HG03139 (cell line): Measurements from ENCODE around the gene PPP2R2C.

ENCODE experiments used
- ATAC-seq: cut with Tn5 transposase; IDR thresholded peaks from one replicate; pipeline ENCODE4 v1.9.1; 2021; ENCODE audit not compliant: unreplicated experiment

Gene PPP2R2C

DNA sequence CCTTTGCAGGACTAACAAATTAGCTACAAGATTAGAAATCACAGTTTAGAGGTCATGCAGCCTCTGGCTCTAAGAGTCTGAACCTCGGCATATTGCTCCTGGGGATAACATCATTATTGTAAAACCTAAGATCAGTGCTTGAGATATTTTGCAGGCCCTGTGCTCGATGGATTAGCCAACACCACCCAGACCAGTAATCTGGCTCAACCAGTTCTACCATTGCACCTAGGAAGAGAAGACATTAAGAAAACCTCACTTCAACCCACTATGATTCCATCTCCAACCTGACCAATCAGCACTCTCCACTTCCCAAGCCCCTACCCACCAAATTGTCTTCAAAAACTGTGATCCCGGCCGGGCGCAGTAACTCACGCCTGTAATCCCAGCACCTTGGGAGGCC lies 159.2 kb downstream of the PPP2R2C start:
- ATAC-seq, result no peak

DNA sequence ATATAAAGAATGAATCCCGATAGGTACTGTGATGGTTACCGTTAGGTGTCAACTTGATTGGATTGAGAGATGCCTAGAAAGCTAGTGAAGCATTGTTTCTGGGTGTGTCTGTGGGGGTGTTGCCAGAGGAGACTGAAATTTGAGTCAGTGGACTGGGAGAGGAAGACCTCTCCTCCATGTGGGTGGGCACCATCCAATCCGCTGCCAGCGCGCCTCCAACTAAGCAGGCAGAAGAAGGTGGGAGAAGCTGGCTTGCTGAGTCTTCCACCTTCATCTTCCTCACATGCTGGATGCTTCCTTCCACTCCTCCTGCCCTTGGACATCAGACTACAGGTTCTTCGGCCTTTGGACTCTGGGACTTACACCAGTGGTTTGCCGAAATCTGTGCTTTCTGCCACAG lies 162.6 kb downstream of the PPP2R2C start:
- ATAC-seq, result no peak

DNA sequence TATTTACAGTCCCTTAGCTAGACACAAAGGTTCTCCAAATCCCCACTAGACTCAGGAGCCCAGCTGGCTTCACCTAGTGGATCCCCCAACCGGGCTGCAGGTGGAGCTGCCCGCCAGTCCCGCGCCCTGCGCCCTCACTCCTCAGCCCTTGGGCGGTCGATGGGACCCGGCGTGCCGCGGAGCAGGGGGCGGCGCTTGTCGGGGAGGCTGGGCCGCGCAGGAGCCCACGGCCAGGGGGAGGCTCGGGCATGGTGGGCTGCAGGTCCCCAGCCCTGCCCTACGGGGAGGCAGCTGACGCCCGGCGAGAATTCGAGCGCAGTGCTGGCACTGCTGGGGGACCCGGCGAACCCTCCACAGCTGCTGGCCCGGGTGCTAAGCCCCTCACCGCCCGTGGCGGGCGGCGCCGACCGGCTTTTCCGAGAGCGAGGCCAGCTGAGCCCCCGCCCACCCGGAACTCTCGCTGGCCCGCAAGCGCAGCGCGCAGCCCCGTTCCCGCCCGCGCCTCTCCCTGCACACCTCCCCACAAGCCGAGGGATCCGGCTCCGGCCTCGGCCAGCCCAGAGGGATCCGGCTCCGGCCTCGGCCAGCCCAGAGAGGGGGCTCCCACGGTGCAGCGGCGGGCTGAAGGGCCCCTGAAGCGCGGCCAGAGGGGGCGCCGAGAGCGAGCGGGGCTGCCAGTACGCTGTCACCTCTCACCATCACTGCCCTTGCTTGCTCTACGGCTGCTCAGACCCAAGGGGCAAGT lies 163.3 kb downstream of the PPP2R2C start:
- ATAC-seq, result no peak

DNA sequence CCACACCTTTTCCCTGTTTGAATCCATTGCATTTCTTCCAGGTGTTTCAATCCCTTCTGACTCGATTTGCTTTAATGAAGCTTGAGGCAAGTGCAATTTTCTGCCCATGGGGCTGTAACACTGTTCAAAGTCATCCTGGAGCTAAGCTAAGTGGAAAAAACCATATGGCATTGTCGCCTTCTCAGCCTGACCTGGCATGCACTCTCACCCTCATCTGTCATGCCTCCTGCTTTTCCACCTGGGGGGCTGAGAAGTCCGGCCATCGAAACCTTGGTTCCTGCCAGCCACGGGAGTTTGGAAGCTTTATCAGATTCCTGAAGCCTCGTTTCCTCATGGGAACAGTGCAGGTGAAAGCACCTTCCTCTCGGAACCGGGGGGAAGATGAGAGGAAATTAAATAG lies 164.5 kb downstream of the PPP2R2C start:
- ATAC-seq, result no peak

DNA sequence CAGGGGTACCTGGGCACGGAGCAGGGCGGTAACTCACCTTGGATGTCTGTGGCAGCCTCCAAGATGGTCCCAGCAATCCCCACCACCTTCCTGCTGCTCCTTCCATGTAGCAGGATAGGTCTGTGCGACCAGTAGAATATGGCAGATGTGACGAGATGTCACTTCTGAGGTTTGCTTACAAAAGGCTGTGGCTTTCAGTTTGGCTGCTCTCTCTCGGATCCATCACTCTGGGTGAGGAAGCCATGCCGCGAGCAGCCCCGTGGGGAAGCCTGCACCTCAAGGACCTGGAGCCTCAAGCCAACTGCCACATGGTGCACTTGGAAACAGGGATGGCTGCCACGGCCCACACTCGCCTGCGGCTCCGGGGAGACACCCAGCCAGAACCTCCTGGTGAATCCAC lies 165.2 kb downstream of the PPP2R2C start:
- ATAC-seq, result no peak

DNA sequence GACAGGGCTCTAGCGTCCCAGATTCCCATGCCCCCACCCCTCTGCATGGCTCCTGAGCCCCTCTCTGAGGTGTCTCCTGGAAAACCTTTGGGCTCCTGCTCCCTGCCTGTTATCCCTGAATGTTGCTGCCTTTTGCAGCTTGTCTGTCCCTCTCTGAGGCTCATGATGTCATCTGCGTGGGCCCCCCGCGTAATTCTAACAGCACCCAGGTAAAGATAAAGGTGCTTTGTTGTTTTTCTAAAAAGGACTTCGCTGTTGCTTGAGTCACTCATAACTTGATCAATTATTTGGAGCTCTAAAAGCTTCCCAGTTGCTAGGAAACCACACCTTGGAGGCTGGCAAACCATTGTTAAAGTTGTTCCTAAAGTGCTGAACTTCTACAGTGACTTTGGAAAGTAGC lies 166.1 kb downstream of the PPP2R2C start:
- no peak for ATAC-seq

DNA sequence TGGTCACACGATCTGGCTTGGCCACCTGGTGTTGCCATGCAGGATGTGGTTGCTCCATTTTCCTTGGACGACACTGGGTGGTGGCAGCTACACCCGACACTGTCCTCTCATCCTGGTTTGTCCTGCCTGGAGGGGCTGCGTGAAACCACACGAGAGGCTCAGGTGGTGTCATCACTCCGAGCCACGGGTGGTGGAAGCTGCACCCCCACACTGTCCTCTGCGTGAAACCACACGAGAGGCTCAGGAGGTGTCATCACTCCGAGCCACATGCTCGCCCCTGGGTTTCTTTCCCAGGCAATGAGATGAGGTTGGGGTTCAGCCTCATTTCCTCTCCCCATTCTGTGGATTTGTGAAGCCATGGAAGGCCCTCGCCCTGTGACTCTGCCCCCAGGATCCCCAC lies 168.5 kb downstream of the PPP2R2C start:
- ATAC-seq, result no peak

DNA sequence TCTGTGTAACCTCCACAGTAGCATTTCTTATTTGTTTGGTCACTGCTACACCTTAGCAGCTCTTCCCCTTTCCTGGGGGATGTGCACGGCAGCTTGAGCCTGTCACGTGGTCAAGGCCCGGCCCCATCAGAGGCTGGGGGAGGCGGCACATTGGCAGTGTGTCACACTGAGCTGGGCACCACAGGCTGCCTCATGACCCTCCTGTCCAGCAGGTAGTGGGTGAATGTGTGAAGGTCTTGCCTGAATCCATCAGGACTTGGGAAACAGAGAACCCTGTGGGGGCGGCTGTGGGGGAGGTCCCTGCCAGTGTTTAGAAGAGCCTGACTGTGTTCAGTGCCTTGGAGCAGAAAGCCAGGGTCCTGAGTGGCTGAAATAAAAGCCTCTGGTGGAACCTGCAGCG lies 169.5 kb downstream of the PPP2R2C start:
- ATAC-seq, result no peak

DNA sequence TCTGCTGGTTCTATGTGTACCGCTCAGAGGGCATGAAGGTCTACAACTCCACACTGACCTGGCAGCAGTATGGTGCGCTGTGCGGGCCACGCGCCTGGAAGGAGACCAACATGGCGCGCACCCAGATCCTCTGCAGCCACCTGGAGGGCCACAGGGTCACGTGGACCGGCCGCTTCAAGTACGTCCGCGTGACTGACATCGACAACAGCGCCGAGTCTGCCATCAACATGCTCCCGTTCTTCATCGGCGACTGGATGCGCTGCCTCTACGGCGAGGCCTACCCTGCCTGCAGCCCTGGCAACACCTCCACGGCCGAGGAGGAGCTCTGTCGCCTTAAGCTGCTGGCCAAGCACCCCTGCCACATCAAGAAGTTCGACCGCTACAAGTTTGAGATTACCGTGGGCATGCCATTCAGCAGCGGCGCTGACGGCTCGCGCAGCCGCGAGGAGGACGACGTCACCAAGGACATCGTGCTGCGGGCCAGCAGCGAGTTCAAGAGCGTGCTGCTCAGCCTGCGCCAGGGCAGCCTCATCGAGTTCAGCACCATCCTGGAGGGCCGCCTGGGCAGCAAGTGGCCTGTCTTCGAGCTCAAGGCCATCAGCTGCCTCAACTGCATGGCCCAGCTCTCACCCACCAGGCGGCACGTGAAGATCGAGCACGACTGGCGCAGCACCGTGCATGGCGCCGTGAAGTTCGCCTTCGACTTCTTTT lies 170.5 kb downstream of the PPP2R2C start:
- no peak for ATAC-seq

DNA sequence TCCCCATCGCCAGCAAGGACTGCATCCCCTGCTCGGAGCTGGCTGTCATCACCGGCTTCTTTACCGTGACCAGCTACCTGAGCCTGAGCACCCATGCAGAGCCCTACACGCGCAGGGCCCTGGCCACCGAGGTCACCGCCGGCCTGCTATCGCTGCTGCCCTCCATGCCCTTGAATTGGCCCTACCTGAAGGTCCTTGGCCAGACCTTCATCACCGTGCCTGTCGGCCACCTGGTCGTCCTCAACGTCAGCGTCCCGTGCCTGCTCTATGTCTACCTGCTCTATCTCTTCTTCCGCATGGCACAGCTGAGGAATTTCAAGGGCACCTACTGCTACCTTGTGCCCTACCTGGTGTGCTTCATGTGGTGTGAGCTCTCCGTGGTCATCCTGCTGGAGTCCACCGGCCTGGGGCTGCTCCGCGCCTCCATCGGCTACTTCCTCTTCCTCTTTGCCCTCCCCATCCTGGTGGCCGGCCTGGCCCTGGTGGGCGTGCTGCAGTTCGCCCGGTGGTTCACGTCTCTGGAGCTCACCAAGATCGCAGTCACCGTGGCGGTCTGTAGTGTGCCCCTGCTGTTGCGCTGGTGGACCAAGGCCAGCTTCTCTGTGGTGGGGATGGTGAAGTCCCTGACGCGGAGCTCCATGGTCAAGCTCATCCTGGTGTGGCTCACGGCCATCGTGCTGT lies 171.2 kb downstream of the PPP2R2C start:
- ATAC-seq, result no peak

DNA sequence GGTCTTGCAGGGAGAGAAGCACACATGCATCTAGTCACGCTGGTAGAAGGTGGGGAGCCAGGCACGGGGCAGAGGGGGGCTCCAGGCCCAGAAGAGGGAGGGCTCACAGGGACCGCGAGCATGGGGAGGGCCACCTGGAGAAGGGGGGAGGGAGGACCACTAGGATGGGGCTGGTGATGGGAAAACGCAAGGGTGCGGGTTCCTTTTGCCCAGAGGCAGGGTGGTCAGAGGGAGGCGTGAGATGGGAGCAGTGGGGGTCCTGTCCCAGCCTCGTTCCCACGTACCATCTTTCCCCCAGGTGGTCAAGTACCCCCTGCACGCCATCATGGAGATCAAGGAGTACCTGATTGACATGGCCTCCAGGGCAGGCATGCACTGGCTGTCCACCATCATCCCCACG lies 172.1 kb downstream of the PPP2R2C start:
- no peak for ATAC-seq

DNA sequence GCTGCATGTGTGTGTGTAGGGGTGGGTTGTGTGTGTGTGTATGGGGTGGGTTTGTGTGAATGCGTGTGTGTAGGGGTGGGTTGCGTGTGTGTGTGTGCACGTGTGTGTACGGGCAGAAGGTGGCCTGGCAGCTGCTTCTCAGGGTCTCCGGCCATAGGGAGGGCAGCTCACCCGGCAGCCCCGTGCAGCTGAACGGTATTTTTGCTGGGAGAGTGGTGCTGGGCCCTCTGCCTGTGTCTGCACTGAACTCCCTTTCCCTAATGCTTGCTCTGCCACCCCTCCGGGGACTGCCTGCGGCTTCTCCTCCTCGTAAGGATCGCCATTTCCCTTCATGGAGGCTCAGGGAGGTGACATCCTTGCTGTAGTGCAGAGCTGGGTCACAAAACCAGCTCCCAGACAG lies 172.5 kb downstream of the PPP2R2C start:
- ATAC-seq, result no peak

DNA sequence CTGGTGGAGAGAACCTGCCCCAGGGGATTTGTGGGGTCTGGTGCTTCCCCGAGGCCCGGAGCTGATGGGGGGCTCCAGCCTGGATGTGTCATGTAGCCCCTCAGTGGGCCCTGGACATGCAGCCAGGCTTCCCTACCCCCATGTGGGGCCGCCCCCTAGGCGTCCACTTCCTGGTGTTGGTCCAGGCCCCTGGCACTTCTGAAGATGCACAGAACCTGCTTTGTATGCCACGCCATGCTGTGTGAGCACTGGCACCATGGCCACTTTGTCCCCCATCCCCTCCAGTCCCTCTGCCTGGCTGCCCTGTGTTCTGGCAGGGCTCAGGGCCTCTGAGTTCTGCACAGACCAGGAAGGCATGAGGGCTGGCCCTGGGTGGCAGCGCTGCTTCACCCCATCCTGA lies 173.6 kb downstream of the PPP2R2C start:
- no peak for ATAC-seq

DNA sequence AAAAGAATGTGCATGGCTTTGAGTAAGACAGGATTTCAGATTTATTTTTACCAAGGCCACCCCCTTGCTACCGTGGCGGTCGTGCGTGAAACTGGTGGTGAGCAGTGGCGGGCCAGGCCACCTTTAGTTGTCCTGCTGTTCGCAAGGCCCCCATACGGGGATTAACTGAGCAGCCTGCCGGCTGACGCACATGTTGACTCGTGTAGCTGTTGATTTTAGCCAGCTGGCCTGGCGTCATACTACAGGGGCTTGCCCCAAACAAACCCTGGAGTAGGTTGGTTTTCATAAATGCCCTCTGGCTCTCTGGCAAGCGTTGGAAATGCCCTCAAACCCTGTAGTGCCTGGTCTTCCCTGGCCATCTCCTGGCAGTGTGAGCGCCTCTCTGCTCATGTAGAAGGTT lies 174.4 kb downstream of the PPP2R2C start:
- ATAC-seq, result no peak

DNA sequence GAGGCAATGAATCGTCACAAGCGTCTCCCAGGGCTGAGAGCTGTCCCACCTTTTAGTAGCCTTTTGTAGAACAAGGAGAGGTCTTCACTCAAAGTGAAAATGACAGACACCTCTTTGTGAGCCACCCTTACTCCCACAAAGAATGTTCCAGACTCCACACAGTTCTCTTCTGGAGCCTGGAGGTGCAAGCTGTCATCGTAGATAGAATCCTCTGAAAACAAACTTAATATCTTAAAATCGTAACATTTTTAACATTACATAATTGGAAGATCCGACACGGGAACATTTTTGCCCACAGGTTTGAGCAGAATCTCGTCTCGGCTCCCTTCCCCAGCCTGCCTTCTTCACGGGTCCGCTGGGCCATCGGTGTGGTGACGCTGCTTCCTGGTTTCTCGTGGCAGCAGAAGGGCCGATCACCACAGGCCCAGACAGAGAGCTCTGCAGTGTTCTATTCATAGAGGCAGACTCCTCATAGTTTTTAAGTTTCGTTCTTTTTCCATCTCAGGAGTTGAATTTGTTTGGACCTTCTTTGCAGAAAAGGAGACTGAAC lies 175.1 kb downstream of the PPP2R2C start:
- no peak for ATAC-seq

DNA sequence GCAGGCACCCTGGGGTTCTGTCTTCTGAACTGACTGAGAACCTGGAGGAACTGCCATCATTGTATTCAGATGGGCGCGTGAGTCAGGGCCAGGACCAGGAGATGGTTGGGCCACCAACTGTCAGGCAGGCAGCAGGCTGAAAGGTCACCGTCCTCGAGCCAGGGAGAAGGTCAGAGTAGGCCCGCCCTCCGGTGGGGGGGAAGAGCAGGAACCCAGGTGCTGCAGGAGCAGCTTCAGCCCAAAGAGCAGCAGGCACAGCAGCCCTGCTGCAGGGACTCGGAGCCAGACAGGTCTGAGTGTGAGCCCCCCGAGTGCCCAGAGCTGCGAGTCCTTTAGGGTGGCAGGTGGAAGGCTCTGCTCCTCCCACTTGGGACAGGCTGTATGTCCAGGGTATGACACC lies 176.4 kb downstream of the PPP2R2C start:
- ATAC-seq, result no peak

DNA sequence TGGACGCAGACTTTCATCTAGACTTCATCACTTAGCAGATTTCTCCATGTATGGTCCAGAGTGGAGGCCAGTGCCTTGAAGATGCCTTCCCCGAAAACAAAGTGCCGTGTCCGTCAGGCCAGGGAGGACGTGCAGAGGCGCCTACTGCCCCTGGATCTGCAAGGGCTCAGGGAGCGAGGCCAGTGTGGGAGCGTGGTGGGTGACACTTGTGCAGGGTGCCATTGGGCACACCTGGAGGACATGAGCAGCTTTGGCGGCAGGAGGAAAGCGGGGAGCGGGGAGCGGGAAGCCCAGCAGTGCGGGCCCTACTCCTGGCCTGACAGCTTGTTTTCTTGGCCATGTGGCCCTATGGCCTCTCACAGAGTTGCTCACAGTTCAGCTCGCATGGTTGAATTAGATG lies 176.9 kb downstream of the PPP2R2C start:
- ATAC-seq, result no peak

DNA sequence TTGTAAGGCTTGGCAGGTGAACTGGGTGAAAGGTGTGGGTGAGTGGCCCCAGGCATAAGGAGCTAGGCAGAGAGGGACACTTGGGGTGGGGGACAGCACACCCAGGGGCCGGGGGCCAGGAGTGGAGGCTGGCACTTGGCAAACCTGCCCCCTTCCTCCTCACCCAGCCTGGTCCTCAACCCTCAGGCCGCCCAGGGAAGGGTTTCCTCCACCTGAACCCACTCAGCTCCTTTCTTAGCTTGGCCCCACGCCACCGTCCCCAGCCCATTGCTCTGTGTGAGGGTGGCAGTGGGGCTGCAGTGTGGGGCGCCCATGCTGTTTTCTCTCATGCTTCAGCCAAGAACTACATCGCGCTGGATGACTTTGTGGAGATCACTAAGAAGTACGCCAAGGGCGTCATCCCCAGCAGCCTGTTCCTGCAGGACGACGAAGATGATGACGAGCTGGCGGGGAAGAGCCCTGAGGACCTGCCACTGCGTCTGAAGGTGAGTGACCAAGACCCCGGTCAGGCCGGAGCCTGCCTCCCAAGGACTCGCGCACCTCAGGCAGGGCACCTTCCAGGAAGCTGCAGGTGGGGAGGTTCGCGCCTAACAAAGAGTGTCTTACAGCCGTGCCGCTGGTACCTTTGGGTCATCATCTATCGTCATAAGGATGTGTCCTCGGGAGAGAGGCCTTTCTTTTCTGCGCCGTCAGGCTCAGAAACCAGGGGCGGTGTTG lies 177.6 kb downstream of the PPP2R2C start:
- no peak for ATAC-seq

DNA sequence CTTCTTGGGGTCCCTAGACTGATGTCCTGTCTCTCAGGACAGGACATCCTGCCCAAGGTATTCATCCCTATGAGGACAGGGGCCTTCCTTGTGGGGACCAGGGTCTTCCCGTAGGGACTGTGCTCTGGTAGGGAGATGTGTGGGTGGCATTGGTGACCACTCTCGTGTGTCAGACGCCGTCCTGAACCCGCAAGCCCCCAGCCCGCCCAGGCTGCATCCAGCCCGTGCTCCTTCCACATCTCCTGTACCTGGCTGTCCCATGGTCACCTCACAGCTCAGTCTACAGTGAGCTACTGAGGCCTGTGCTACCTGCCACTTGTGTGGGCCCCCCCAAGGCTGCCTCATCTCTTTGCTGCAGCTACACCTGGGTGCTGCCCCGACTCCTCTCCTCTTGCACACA lies 178.8 kb downstream of the PPP2R2C start:
- ATAC-seq, result no peak

DNA sequence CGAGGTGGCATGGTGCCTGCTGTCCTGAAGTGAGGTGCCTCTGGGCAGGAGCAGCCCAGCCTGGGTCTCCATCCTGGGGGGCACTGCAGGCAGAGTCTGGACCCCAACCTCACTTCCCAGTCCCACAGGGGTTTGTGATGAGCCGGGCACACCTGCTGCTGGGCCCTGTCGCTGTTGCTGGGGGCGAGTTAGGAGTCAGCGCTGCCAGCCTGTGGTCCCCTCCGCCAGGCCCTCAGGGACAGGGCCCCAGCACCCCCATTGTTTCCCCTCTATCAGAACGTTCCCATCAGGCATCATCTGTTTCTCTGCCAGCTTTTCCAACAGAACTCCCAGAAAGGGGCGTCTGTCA lies 179.3 kb downstream of the PPP2R2C start:
- no peak for ATAC-seq

DNA sequence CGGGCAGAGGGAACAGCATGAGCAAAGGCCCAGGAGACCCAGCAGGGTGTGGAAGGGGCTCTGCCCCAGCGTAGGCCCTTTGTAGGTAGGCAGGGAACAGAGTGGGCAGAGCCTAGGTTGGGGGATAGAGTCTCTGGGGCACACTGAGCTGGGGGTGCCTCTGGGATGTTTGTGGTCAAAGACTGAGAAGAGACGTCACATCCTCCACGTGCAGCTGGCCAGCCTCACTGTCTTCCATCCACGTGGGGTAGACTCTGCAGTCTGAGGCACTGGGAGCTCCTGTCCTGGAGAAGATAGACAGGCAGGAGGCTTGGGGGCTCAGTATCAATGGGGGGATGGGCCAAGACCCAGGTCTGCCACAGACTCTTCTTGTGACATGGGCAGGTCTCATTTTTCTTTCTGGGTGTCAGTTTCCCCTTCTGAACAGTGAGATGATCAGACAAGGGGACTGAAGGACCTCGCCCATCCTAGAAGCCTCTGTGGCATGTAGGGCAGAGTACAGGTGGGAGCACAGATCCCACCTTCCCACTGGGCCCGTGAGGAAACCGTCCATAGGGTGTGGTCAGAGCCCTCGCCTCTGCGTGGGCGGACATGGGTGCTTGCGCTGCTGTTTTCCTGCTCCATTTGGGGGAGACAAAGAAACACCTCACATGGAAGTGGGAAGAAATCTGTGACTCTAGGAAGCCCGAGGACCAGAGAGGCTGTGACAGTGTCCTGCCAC lies 179.9 kb downstream of the PPP2R2C start:
- no peak for ATAC-seq
